ENCODE measurements around the gene CORIN.

CORIN gene

DNA sequence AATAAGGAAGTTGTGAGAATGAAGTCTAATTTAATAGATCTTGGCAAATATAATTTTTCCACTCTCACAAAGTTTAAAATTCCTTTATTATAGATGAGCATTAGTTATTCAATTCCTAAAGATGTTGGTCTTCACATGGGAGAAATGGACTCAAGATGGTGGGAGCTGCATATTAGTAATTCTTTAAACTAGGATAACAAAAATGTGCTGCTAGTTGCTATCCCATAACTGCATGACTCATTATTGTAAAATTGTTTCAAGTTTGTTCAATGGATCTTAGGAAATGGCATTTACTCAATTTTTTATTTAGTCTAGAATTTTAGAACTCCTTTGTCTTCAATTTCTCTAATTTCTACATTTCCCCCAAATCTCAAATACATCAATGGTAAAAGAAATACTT is 197.0 kb downstream of the CORIN start:
- no peak overlapping the region for H3K4me2 ChIP-seq (ENCODE audit: low read length)
- no peaks in the 10 kb centered on the region for H3K9me2 ChIP-seq (replicated peaks; ENCODE audit: control insufficient read depth, low read length)
- peaks cover 35% of the 10 kb centered on the region for H3K4me1 ChIP-seq (ENCODE audit: control insufficient read depth, low read length)
- no peak overlapping the region for H3K27ac ChIP-seq (ENCODE audit: low read depth, low read length)
- H3K4me3 ChIP-seq (ENCODE audit: low read length): no peak overlapping the region
- H4K20me1 ChIP-seq (ENCODE audit: control insufficient read depth, insufficient read depth, low read depth, low read length): no peaks in the 10 kb centered on the region
- TF ChIP-seq CTCF (IDR thresholded peaks at IDR 0.05; ENCODE audit: low read depth, low read length, poor library complexity, severe bottlenecking) (no peak), EZH2phosphoT487 (IDR thresholded peaks at IDR 0.05; ENCODE audit: borderline replicate concordance, low read length) (no peak)
- no peaks in the 10 kb centered on the region for H3K27me3 ChIP-seq (ENCODE audit: control insufficient read depth, low read length)
- no peaks in the 10 kb centered on the region for H3K9me3 ChIP-seq (ENCODE audit: control insufficient read depth, insufficient read depth, low read length)
- H3F3A ChIP-seq (ENCODE audit: control insufficient read depth, insufficient read depth): no peaks in the 10 kb centered on the region
- H3K79me2 ChIP-seq (ENCODE audit: control insufficient read depth, low read length): no peaks in the 10 kb centered on the region
- H3K36me3 ChIP-seq (ENCODE audit: control insufficient read depth, low read length): no peaks in the 10 kb centered on the region

GRCh38 chr4:47639531-47639930 is 198.3 kb downstream of the CORIN start:
- no peak overlapping the region for H3K27ac ChIP-seq (ENCODE audit: low read depth, low read length)
- no peaks in the 10 kb centered on the region for H3F3A ChIP-seq (ENCODE audit: control insufficient read depth, insufficient read depth)
- no peaks in the 10 kb centered on the region for H3K9me2 ChIP-seq (replicated peaks; ENCODE audit: control insufficient read depth, low read length)
- H3K79me2 ChIP-seq (ENCODE audit: control insufficient read depth, low read length): no peaks in the 10 kb centered on the region
- H3K36me3 ChIP-seq (ENCODE audit: control insufficient read depth, low read length): no peaks in the 10 kb centered on the region
- no peak overlapping the region for H3K4me3 ChIP-seq (ENCODE audit: low read length)
- no peaks in the 10 kb centered on the region for H3K27me3 ChIP-seq (ENCODE audit: control insufficient read depth, low read length)
- no peak overlapping the region for H3K4me2 ChIP-seq (ENCODE audit: low read length)
- peaks cover 35% of the 10 kb centered on the region for H3K4me1 ChIP-seq (ENCODE audit: control insufficient read depth, low read length)
- H4K20me1 ChIP-seq (ENCODE audit: control insufficient read depth, insufficient read depth, low read depth, low read length): no peaks in the 10 kb centered on the region
- peaks cover 3% of the 10 kb centered on the region; the same call in 1 of the 2 replicates for H3K9me3 ChIP-seq (ENCODE audit: control insufficient read depth, insufficient read depth, low read length)
- no peak for TF ChIP-seq EZH2phosphoT487 (IDR thresholded peaks at IDR 0.05; ENCODE audit: borderline replicate concordance, low read length)
- no peak for TF ChIP-seq CTCF (IDR thresholded peaks at IDR 0.05; ENCODE audit: low read depth, low read length, poor library complexity, severe bottlenecking)

GRCh38 chr4:47631161-47631560 is 206.7 kb downstream of the CORIN start:
- H3K4me2 ChIP-seq (ENCODE audit: low read length): no peak overlapping the region
- no peaks in the 10 kb centered on the region for H3K36me3 ChIP-seq (ENCODE audit: control insufficient read depth, low read length)
- peaks cover 3% of the 10 kb centered on the region; the same call in 1 of the 2 replicates for H3K9me3 ChIP-seq (ENCODE audit: control insufficient read depth, insufficient read depth, low read length)
- H3K27ac ChIP-seq (ENCODE audit: low read depth, low read length): no peak overlapping the region
- H4K20me1 ChIP-seq (ENCODE audit: control insufficient read depth, insufficient read depth, low read depth, low read length): no peaks in the 10 kb centered on the region
- H3K9me2 ChIP-seq (replicated peaks; ENCODE audit: control insufficient read depth, low read length): no peaks in the 10 kb centered on the region
- no peak for TF ChIP-seq EZH2phosphoT487 (IDR thresholded peaks at IDR 0.05; ENCODE audit: borderline replicate concordance, low read length)
- no peak for TF ChIP-seq CTCF (IDR thresholded peaks at IDR 0.05; ENCODE audit: low read depth, low read length, poor library complexity, severe bottlenecking)
- no peak overlapping the region for H3K4me3 ChIP-seq (ENCODE audit: low read length)
- H3F3A ChIP-seq (ENCODE audit: control insufficient read depth, insufficient read depth): no peaks in the 10 kb centered on the region
- peaks cover 2% of the 10 kb centered on the region for H3K4me1 ChIP-seq (ENCODE audit: control insufficient read depth, low read length)
- H3K79me2 ChIP-seq (ENCODE audit: control insufficient read depth, low read length): no peaks in the 10 kb centered on the region
- no peaks in the 10 kb centered on the region for H3K27me3 ChIP-seq (ENCODE audit: control insufficient read depth, low read length)
